K562 (cell line): Measurements from ENCODE around the gene SYPL2. TPM values are rescaled to one million over a fixed set of nuclear protein-coding genes. Genes with fewer than 3 reads are reported as not detected.

Source experiments
- ADNP ChIP-seq: fragments of 200-800 bp; sonication (Bioruptor generic); IDR thresholded peaks from 2 replicates; pipeline ENCODE4 v1.6.1; 2016; ENCODE audit warnings: missing genetic modification characterization, missing compliant biosample characterization
- ASH1L ChIP-seq: fragments of 450-650 bp; IDR thresholded peaks from 2 replicates; pipeline ENCODE4 v1.6.1; 2018; ENCODE audit warnings: borderline replicate concordance, mild to moderate bottlenecking, low read depth; ENCODE audit not compliant: partially characterized antibody
- ATF3 ChIP-seq, 2 experiments: fragments of 450-650 bp in 1 of 2; sonication (generic) in 1 of 2; formaldehyde crosslinking in 1 of 2; IDR thresholded peaks in 1 of 2; conservative IDR thresholded peaks in 1 of 2; 2 replicates each; pipeline versions ENCODE4 v1.6.1 to v1.8.1; 2016 to 2023; ENCODE audit warnings: mild to moderate bottlenecking in 2 of 2, moderate library complexity in 2 of 2, inconsistent platforms in 1 of 2, missing genetic modification reagents in 1 of 2
- ATF7 ChIP-seq: fragments of 450-650 bp; IDR thresholded peaks from 2 replicates; pipeline ENCODE4 v1.7.1; 2014; ENCODE audit warnings: mild to moderate bottlenecking, moderate library complexity
- BDP1 ChIP-seq: IDR thresholded peaks from 3 replicates; pipeline ENCODE4 v1.6.1; 2011; ENCODE audit not compliant: insufficient read length, insufficient read depth
- C11orf30 ChIP-seq: fragments of 450-650 bp; IDR thresholded peaks from 2 replicates; pipeline ENCODE4 v1.6.1; 2016; ENCODE audit warnings: low read depth, mild to moderate bottlenecking
- CEBPB ChIP-seq: fragments of 450-650 bp; IDR thresholded peaks from 2 replicates; pipeline ENCODE4 v1.6.1; 2016; ENCODE audit warnings: missing genetic modification characterization, missing compliant biosample characterization
- CHAMP1 ChIP-seq: fragments of 450-650 bp; IDR thresholded peaks from 2 replicates; pipeline ENCODE4 v1.6.1; 2016; ENCODE audit warnings: mild to moderate bottlenecking
- HDAC1 ChIP-seq, 2 experiments: fragments of 450-650 bp; IDR thresholded peaks; 2 replicates each; pipeline ENCODE4 v1.6.1; 2016 to 2017; ENCODE audit warnings: inconsistent platforms in 1 of 2, mild to moderate bottlenecking in 1 of 2, moderate library complexity in 1 of 2
- HEY1 ChIP-seq: fragments of 250-450 bp; sonication (Bioruptor Pico); IDR thresholded peaks from 2 replicates; pipeline ENCODE4 v1.5.0; 2020; ENCODE audit warnings: mild to moderate bottlenecking, moderate library complexity, borderline replicate concordance
- HNRNPH1 ChIP-seq: fragments of 200-400 bp; formaldehyde crosslinking; optimal IDR thresholded peaks from 2 replicates; pipeline ENCODE3; 2017; ENCODE audit warnings: low read depth, mild to moderate bottlenecking, low read length, moderate library complexity
- HSF4 ChIP-seq: fragments of 250-450 bp; sonication (Bioruptor Pico); IDR thresholded peaks from 2 replicates; pipeline ENCODE4 v2.1.2; 2022; ENCODE audit warnings: mild to moderate bottlenecking, moderate library complexity, borderline replicate concordance
- NR2C1 ChIP-seq, 2 experiments: fragments of 450-650 bp; IDR thresholded peaks; 2 replicates each; pipeline ENCODE4 v1.6.1; 2017; ENCODE audit warnings: mild to moderate bottlenecking in 2 of 2, antibody characterized with exemption in 1 of 2, inconsistent platforms in 1 of 2, missing compliant biosample characterization in 1 of 2, missing genetic modification characterization in 1 of 2
- PCBP1 ChIP-seq: fragments of 200-400 bp; formaldehyde crosslinking; IDR thresholded peaks from 2 replicates; pipeline ENCODE4 v1.6.1; 2018; ENCODE audit warnings: mild to moderate bottlenecking, low read depth, low read length; ENCODE audit not compliant: poor library complexity, severe bottlenecking
- PTTG1 ChIP-seq: fragments of 450-650 bp; IDR thresholded peaks from 2 replicates; pipeline ENCODE4 v1.6.1; 2016; ENCODE audit warnings: low read depth, mild to moderate bottlenecking, missing genetic modification characterization, missing compliant biosample characterization
- RAD51 ChIP-seq: fragments of 450-650 bp; IDR thresholded peaks from 2 replicates; pipeline ENCODE4 v1.7.1; 2016; ENCODE audit warnings: low read depth, mild to moderate bottlenecking, borderline replicate concordance
- RBM22 ChIP-seq: fragments of 200-400 bp; formaldehyde crosslinking; IDR thresholded peaks from 2 replicates; pipeline ENCODE4 v1.6.1; 2018; ENCODE audit warnings: low read length, low read depth; ENCODE audit not compliant: poor library complexity, severe bottlenecking
- TOE1 ChIP-seq, 2 experiments: fragments of 450-650 bp in 1 of 2; sonication (generic) in 1 of 2; formaldehyde crosslinking in 1 of 2; IDR thresholded peaks; 2 replicates each; pipeline versions ENCODE4 v1.7.1 to v1.8.0; 2016 to 2022; ENCODE audit warnings: borderline replicate concordance in 2 of 2, mild to moderate bottlenecking in 2 of 2, antibody characterized with exemption in 1 of 2, inconsistent platforms in 1 of 2, low read depth in 1 of 2, missing genetic modification reagents in 1 of 2, moderate library complexity in 1 of 2
- USF1 ChIP-seq: sonication (generic); formaldehyde crosslinking; IDR thresholded peaks from 2 replicates; pipeline ENCODE4 v1.9.0; 2022; ENCODE audit warnings: mild to moderate bottlenecking, missing genetic modification reagents
- ZBTB2 ChIP-seq: fragments of 450-650 bp; IDR thresholded peaks from 2 replicates; pipeline ENCODE4 v1.6.1; 2016; ENCODE audit warnings: antibody characterized with exemption
- ZNF354B ChIP-seq: fragments of 250-450 bp; sonication (Bioruptor Pico); IDR thresholded peaks from 2 replicates; pipeline ENCODE4 v1.4.0; 2020
- ZNF431 ChIP-seq: sonication (generic); formaldehyde crosslinking; IDR thresholded peaks from 2 replicates; pipeline ENCODE4 v1.8.0; 2022; ENCODE audit warnings: mild to moderate bottlenecking, missing genetic modification reagents
- ZNF764 ChIP-seq: fragments of 250-450 bp; sonication (Bioruptor Pico); IDR thresholded peaks from 2 replicates; pipeline ENCODE4 v1.4.0; 2020; ENCODE audit warnings: low read depth, mild to moderate bottlenecking, moderate library complexity
- polyA plus RNA-seq, 8 experiments: library from polyadenylated mRNA; depleted of rRNA in 4 of 8; stranded (reverse) in 5 of 8; unstranded in 3 of 8; fragments of >200 nt; fragmentation: Nextera tagmentation in 2 of 8; fragmentation: Illumina TruSeq in 1 of 8; extraction: Ambion mirVana in 2 of 8; extraction: Trizol in 1 of 8; gene quantifications; 2 replicates each; pipeline versions ENCODE4 v1.2.1 to v1.2.3, GENCODE V29; 2011 to 2014; ENCODE audit warnings: inconsistent platforms in 1 of 8, missing spikeins in 1 of 8
- total RNA-seq, 7 experiments: library from RNA; depleted of rRNA in 6 of 7; stranded (reverse); fragments of >200 nt in 6 of 7; fragmentation: Illumina TruSeq in 2 of 7; extraction: Trizol in 2 of 7; gene quantifications; 2 replicates each; pipeline versions ENCODE4 v1.2.1 to v1.2.3, GENCODE V29; 2011 to 2021; ENCODE audit warnings: low replicate concordance in 1 of 7

Gene SYPL2
- total and polyA plus RNA-seq, 9 of the 15 experiments (the other 6 are each of a cell fraction or from before 2014, with no cell fraction given): 0.03 to 0.20 (median 0.07) TPM; not detected in 2

- TF ChIP-seq CHAMP1: no peak
- TF ChIP-seq HDAC1 (IDR thresholded peaks at IDR 0.05): no peak
- no peak for TF ChIP-seq CEBPB (tag)
- no peak for TF ChIP-seq RBM22
- no peak for TF ChIP-seq HSF4 (CRISPR knock-in tag)
- no peak for TF ChIP-seq ZBTB2
- TF ChIP-seq ADNP (tag): no peak
- no peak for TF ChIP-seq USF1
- TF ChIP-seq ZNF431 (CRISPR knock-in tag): no peak
- TF ChIP-seq TOE1 (IDR thresholded peaks at IDR 0.05; ENCODE audit: borderline replicate concordance): no peak
- TF ChIP-seq TOE1 (CRISPR knock-in tag; IDR thresholded peaks at IDR 0.05; ENCODE audit: borderline replicate concordance, low read depth): no peak
- no peak for TF ChIP-seq ASH1L
- no peak for TF ChIP-seq ZNF764 (CRISPR knock-in tag)
- TF ChIP-seq NR2C1 (IDR thresholded peaks at IDR 0.05): peak; percentile 72
- peak; percentile 76 for TF ChIP-seq NR2C1 (tag; IDR thresholded peaks at IDR 0.05)
- no peak for TF ChIP-seq BDP1
- TF ChIP-seq RAD51: no peak
- peak; percentile 41; the same call in 1 of the 2 replicates for TF ChIP-seq ATF7
- TF ChIP-seq PCBP1: no peak
- TF ChIP-seq HEY1: no peak
- TF ChIP-seq ZNF354B: no peak
- 0 out of 2 replicates have a peak, but pooled peaks have one; percentile 46 for TF ChIP-seq PTTG1
- TF ChIP-seq C11orf30: peak; percentile 73
- TF ChIP-seq ATF3 (IDR thresholded peaks at IDR 0.05): peak; percentile 92
- peak; percentile 85 for TF ChIP-seq ATF3 (CRISPR knock-in tag; conservative IDR thresholded peaks at IDR 0.05)
- no peak for TF ChIP-seq HNRNPH1
These were observed 27.5 kb upstream of the SYPL2 start (continued) for GRCh38 chr1:109438798-109439297.
